Spleen (tissue), 7 donors: ENCODE measurements around the gene SLC17A5.
"Not testable (repeated sequence)": the region's sequence is repeated elsewhere in the genome, so short reads cannot be mapped to it uniquely, and the experiment has no call there.

Source experiments
- POLR2AphosphoS5 ChIP-seq, 3 donors: sonication (generic); formaldehyde crosslinking; IDR thresholded peaks; one replicate each; pipeline ENCODE4 v1.5.1; 2017; ENCODE audit warnings: antibody characterized with exemption in 3 of 3
- TF ChIP-seq, protein P1 (sequence below), 11 experiments: fragments of 200-600 bp in 7 of 11; fragments of 450-650 bp in 4 of 11; sonication (generic) in 4 of 11; IDR thresholded peaks in 8 of 11; conservative IDR thresholded peaks in 3 of 11; 1 replicate in 7 of 11; 2 replicates in 4 of 11; pipeline versions ENCODE4 v1.4.0 to v1.8.0; 2016 to 2021; ENCODE audit warnings: antibody characterized with exemption in 11 of 11, inconsistent platforms in 4 of 11, mild to moderate bottlenecking in 1 of 11
- donor health status: DM: no; HTN: no; CAD: no; lungs with moderate emphysema.
- donor health status: DM: no; HTN: no; CAD: no.
- donor health status: DM: no; HTN: no; CAD: no.

DNA sequence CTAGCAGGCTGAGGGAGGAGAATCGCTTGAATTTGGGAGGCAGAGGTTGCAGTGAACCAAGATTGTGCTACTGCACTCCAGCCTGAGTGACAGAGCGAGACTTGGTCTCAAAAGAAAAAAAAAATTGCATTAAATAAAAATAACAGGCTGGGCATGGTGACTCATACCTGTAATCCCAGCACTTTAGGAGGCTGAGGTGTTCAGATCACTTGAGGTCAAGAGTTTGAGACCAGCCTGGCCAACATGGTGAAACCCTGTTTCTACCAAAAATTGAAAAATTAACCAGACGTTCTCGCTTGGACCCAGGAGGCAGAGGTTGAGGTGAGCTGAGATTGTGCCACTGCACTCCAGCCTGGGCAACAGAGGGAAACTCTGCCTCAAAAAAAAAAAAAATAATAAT, 102.7 kb downstream of the SLC17A5 start:
- TF ChIP-seq POLR2AphosphoS5 (IDR thresholded peaks at IDR 0.05): not testable (repeated sequence)
- TF ChIP-seq, protein P1, sequence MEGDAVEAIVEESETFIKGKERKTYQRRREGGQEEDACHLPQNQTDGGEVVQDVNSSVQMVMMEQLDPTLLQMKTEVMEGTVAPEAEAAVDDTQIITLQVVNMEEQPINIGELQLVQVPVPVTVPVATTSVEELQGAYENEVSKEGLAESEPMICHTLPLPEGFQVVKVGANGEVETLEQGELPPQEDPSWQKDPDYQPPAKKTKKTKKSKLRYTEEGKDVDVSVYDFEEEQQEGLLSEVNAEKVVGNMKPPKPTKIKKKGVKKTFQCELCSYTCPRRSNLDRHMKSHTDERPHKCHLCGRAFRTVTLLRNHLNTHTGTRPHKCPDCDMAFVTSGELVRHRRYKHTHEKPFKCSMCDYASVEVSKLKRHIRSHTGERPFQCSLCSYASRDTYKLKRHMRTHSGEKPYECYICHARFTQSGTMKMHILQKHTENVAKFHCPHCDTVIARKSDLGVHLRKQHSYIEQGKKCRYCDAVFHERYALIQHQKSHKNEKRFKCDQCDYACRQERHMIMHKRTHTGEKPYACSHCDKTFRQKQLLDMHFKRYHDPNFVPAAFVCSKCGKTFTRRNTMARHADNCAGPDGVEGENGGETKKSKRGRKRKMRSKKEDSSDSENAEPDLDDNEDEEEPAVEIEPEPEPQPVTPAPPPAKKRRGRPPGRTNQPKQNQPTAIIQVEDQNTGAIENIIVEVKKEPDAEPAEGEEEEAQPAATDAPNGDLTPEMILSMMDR (IDR thresholded peaks at IDR 0.05 in 8 of 11, conservative IDR thresholded peaks at IDR 0.05 in 3 of 11): not testable (repeated sequence)
